ENCODE measurements around the gene JARID2. TPM values are rescaled to one million over a fixed set of nuclear protein-coding genes. Genes with fewer than 3 reads are reported as not detected.

The JARID2 gene
- total and polyA plus RNA-seq, 9 of the 15 experiments (the other 6 are each of a cell fraction or from before 2014, with no cell fraction given): 5.0 to 29.0 (median 15.6) TPM

GRCh38 chr6:15279047-15279661 lies 33.3 kb downstream of the JARID2 start (continued):
- TF ChIP-seq, protein P1, sequence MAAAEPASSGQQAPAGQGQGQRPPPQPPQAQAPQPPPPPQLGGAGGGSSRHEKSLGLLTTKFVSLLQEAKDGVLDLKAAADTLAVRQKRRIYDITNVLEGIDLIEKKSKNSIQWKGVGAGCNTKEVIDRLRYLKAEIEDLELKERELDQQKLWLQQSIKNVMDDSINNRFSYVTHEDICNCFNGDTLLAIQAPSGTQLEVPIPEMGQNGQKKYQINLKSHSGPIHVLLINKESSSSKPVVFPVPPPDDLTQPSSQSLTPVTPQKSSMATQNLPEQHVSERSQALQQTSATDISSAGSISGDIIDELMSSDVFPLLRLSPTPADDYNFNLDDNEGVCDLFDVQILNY (CRISPR knock-in tag; IDR thresholded peaks at IDR 0.05): no peak
- TF ChIP-seq, protein P2, sequence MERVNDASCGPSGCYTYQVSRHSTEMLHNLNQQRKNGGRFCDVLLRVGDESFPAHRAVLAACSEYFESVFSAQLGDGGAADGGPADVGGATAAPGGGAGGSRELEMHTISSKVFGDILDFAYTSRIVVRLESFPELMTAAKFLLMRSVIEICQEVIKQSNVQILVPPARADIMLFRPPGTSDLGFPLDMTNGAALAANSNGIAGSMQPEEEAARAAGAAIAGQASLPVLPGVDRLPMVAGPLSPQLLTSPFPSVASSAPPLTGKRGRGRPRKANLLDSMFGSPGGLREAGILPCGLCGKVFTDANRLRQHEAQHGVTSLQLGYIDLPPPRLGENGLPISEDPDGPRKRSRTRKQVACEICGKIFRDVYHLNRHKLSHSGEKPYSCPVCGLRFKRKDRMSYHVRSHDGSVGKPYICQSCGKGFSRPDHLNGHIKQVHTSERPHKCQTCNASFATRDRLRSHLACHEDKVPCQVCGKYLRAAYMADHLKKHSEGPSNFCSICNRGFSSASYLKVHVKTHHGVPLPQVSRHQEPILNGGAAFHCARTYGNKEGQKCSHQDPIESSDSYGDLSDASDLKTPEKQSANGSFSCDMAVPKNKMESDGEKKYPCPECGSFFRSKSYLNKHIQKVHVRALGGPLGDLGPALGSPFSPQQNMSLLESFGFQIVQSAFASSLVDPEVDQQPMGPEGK (CRISPR knock-in tag; IDR thresholded peaks at IDR 0.05; ENCODE audit: borderline replicate concordance): no peak
- TF ChIP-seq VEZF1 (CRISPR knock-in tag; IDR thresholded peaks at IDR 0.05) (no peak), SNAPC5 (CRISPR knock-in tag; IDR thresholded peaks at IDR 0.05) (no peak)

DNA sequence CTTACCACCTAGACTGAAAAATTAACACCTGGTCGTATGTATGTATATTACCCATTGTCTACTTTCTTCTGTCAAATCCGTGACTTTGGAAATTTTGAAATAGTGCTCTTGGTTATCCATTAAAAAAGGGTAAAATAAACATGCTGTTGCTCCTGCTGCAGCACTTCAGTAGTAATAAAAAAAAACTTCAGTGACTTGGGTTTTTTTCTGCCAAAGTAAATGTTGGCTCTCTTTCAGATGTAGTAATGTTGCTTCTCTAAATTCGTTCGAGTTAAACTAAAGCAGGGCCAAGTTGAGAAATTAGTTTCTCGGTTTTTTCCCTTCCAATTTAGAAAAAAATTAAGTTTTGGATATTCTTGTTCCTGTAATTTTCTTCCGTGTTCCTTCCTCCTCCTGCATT lies 34.2 kb downstream of the JARID2 start:
- H3K4me2 ChIP-seq (ENCODE audit: insufficient read depth, low read length): no peak overlapping the region
- FAIRE-seq (no peak), DNase-seq (ENCODE audit: extremely low read depth in 1 of 4, low spot score in 3 of 4) (no peak), ATAC-seq (no peak)
- no peak for TF ChIP-seq RBBP5 (IDR thresholded peaks at IDR 0.05; ENCODE audit: borderline replicate concordance, insufficient read depth, low read length, poor library complexity, severe bottlenecking)
- TF ChIP-seq MAZ (CRISPR knock-in tag; conservative IDR thresholded peaks at IDR 0.05 in 1 of 2, IDR thresholded peaks at IDR 0.05 in 1 of 2): 0 out of 4 replicates have a peak, but pooled peaks of 1 of the 2 experiments have one; percentile 9
- no peak for TF ChIP-seq COPS2 (conservative IDR thresholded peaks at IDR 0.05)
- no peak for TF ChIP-seq CREB3 (tag; conservative IDR thresholded peaks at IDR 0.05; ENCODE audit: low read depth)
- H3K27ac ChIP-seq (ENCODE audit: extremely low read depth, low read depth, low read length): no peak overlapping the region
- 0 out of 3 replicates have a peak, but pooled peaks cover under 1% of the 10 kb centered on the region for H3K36me3 ChIP-seq (ENCODE audit: control insufficient read depth, insufficient read depth, low read length)
- intact Hi-C loops (cut with micrococcal nuclease) (no loop called here), in situ Hi-C loops (cut with MboI) (no loop called here)
- CTCF ChIA-PET (ENCODE audit: low intra/inter-chr PET ratio): no interaction called here
- no peak overlapping the region for H3K4me3 ChIP-seq
- H3K4me1 ChIP-seq (replicated peaks in 1 of 2; ENCODE audit: control insufficient read depth in 2 of 2, insufficient read depth in 2 of 2, low read length in 2 of 2): peaks cover 5 to 22% of the 10 kb centered on the region in 2 experiments; a peak in 3 of 5 replicates
- no peaks in the 10 kb centered on the region for H3K27me3 ChIP-seq (ENCODE audit: control insufficient read depth in 2 of 2, insufficient read depth in 2 of 2, low read length in 2 of 2)
- H3K79me2 ChIP-seq (ENCODE audit: control insufficient read depth, insufficient read depth, low read length): peaks cover 90% of the 10 kb centered on the region
- H3K9me3 ChIP-seq (replicated peaks; ENCODE audit: control insufficient read depth, insufficient read depth, low read depth, low read length): no peaks in the 10 kb centered on the region
- H2AFZ ChIP-seq (ENCODE audit: low read depth, low read length): no peak overlapping the region
- BruUV-seq (replicated peaks): no TSS peak
- H4K20me1 ChIP-seq (replicated peaks; ENCODE audit: control insufficient read depth, insufficient read depth, low read length): peaks cover 34% of the 10 kb centered on the region
- no peaks in the 10 kb centered on the region for H3K9me1 ChIP-seq (ENCODE audit: control insufficient read depth, insufficient read depth, low read length)
- POLR2A ChIA-PET: interaction anchor here (1.1 to 8.6 kb wide), 3 partner anchors 8 to 21 kb away, joined by 3 to 65 read pairs (median 3); no protein-coding TSS in a partner anchor
- 61% methylated on average over 6 of the region's 6 CpGs for WGBS (ENCODE audit: insufficient coverage, low coverage, missing lambda C conversion rate)
- no peak overlapping the region for H3K9ac ChIP-seq (ENCODE audit: insufficient read depth in 1 of 2, low read depth in 2 of 2, low read length in 2 of 2)

Measured in K562 (cell line).